Thyroid gland (tissue), 4 donors: ENCODE data around the gene CSK.

ENCODE experiments used
- POLR2A ChIP-seq, 2 donors: fragments of 450-650 bp; IDR thresholded peaks; one replicate each; pipeline ENCODE4 v1.6.1; 2017; ENCODE audit warnings: antibody characterized with exemption in 2 of 2, mild to moderate bottlenecking in 2 of 2, moderate library complexity in 1 of 2
- TF ChIP-seq, protein P1 (sequence below), 6 experiments: fragments of 200-600 bp in 3 of 6; fragments of 450-650 bp in 3 of 6; sonication (generic) in 3 of 6; IDR thresholded peaks; one replicate each; pipeline ENCODE4 v1.5.1; 2016 to 2019; ENCODE audit warnings: antibody characterized with exemption in 6 of 6, mild to moderate bottlenecking in 2 of 6, inconsistent platforms in 1 of 6, moderate library complexity in 1 of 6

DNA sequence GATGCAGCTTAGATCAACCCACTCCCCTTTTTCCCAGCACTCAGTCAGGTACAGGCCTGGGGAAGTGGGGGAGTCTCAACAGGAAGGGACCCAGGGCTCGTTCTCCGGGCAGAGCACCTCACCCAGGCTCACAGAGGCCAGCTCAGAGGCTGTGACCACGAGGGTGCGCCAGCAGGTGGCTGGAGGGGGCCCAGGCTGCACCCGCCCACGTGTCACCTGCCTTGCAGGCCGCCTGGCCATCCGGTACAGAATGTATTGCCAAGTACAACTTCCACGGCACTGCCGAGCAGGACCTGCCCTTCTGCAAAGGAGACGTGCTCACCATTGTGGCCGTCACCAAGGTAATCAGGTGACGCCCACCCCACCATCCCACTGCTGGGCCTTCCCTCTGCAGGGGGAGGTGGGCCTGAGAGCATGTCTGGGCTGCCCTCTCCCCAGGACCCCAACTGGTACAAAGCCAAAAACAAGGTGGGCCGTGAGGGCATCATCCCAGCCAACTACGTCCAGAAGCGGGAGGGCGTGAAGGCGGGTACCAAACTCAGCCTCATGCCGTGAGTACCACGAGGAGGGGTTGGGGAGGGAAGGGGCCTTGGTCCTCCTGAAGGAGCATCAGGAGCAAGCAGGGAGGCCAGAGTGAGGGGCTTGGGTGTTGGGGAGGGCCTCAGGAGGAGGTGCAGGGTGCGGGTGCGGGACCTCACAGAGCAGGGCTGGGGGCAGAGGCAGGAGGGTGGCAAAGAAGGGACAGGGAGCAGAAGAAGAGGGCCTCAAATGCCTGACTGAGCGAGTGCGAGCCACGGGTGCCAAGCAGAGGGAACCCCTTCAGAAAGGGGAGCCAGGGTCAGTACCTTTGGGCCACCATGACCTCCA, 16.7 kb downstream of the CSK start:
- TF ChIP-seq, protein P1, sequence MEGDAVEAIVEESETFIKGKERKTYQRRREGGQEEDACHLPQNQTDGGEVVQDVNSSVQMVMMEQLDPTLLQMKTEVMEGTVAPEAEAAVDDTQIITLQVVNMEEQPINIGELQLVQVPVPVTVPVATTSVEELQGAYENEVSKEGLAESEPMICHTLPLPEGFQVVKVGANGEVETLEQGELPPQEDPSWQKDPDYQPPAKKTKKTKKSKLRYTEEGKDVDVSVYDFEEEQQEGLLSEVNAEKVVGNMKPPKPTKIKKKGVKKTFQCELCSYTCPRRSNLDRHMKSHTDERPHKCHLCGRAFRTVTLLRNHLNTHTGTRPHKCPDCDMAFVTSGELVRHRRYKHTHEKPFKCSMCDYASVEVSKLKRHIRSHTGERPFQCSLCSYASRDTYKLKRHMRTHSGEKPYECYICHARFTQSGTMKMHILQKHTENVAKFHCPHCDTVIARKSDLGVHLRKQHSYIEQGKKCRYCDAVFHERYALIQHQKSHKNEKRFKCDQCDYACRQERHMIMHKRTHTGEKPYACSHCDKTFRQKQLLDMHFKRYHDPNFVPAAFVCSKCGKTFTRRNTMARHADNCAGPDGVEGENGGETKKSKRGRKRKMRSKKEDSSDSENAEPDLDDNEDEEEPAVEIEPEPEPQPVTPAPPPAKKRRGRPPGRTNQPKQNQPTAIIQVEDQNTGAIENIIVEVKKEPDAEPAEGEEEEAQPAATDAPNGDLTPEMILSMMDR (IDR thresholded peaks at IDR 0.05): no peak
- TF ChIP-seq POLR2A (IDR thresholded peaks at IDR 0.05): no peak
